Measurements from ENCODE around the gene FAS.

GRCh38 chr10:88999625-89000024, 9.0 kb downstream of the FAS start:
- no peak for TF ChIP-seq EZH2phosphoT487 (IDR thresholded peaks at IDR 0.05; ENCODE audit: low read depth, severe bottlenecking, unreplicated experiment)
- no peak for TF ChIP-seq CTCF (IDR thresholded peaks at IDR 0.05; ENCODE audit: poor library complexity)

All from hepatocyte (in vitro differentiated cells).